GM10266 (cell line): ENCODE measurements around the gene DES.
"Not testable (repeated sequence)": the region's sequence is repeated elsewhere in the genome, so short reads cannot be mapped to it uniquely, and the experiment has no call there.

ENCODE experiments used
- DNase-seq: peaks from one replicate; pipeline ENCODE4 v3.0.0; 2012; ENCODE audit errors: extremely low spot score
- TF ChIP-seq, protein P1 (sequence below): IDR thresholded peaks from 2 replicates; pipeline ENCODE4 v1.5.1; 2012; ENCODE audit warnings: mild to moderate bottlenecking, low read depth; ENCODE audit not compliant: control insufficient read depth, insufficient read depth; ENCODE audit errors: missing control alignments

The DES gene

DNA sequence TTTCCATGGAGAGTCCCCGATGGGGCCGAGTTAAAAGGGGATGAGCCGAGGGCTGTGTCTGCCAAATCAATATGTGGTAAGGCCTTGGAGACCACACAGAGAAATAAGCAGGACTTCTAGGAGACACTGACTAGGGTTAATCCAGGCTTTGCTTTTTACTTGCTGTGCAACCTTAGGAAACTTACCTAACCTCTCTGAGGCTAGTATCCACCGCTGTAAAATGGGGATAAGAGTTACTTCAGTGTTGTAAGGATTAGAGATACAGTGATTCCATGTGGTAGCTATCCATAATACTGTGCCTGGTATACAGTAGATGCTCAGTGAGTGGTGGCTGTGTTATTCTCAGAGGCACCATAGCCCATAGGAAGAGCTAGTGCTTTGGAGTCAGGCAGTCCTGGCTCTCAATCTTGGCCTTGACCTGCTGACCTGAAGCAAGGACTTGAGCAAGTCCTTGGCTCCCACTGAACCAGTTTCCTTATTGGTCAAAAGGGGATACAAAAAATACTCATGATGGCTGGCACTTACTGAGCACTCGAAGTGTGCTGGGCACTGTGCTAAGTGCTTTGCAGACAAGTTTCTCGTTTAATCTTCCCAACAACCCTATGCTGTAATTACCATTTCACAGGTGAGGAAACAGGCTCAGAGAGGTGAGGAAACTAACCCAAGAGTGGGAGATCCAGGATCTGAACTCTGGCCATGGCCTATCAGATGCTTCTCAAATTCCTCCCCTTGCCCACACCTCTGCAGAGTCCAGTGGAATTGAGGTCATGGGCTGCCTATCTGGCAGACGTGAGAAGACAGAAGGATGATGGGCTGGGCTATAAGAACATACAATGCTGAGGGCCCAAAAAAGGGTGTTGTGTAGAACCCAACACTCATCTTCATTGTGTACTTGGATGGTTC is 12.0 kb upstream of the DES start:
- DNase-seq, result no peak
- TF ChIP-seq, protein P1, sequence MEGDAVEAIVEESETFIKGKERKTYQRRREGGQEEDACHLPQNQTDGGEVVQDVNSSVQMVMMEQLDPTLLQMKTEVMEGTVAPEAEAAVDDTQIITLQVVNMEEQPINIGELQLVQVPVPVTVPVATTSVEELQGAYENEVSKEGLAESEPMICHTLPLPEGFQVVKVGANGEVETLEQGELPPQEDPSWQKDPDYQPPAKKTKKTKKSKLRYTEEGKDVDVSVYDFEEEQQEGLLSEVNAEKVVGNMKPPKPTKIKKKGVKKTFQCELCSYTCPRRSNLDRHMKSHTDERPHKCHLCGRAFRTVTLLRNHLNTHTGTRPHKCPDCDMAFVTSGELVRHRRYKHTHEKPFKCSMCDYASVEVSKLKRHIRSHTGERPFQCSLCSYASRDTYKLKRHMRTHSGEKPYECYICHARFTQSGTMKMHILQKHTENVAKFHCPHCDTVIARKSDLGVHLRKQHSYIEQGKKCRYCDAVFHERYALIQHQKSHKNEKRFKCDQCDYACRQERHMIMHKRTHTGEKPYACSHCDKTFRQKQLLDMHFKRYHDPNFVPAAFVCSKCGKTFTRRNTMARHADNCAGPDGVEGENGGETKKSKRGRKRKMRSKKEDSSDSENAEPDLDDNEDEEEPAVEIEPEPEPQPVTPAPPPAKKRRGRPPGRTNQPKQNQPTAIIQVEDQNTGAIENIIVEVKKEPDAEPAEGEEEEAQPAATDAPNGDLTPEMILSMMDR, result no peak

- TF ChIP-seq, protein P1, result no peak
- no peak for DNase-seq
Observed at GRCh38 chr2:219406861-219407230, 11.3 kb upstream of the DES start.

DNA sequence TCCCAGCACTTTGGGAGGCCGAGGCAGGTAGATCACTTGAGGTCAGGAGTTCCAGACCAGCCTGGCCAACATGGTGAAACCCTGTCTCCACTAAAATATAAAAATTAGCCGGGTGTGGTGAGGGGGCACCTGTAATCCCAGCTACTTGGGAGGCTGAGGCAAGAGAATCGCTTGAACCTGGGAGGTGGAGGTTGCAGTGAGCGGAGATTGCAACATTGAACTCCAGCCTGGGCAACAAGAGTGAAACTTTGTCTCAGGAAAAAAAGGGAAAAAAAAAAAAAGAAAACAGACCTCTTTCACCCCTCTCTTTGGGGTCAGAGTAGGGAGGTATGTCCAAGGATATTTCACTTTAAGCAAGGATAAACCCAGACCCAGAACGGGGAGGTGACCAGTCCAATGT is 10.8 kb upstream of the DES start:
- not testable (repeated sequence) for DNase-seq

- TF ChIP-seq, protein P1, result no peak
- no peak for DNase-seq
Observed at GRCh38 chr2:219408204-219408603, 10.0 kb upstream of the DES start.

GRCh38 chr2:219408631-219409030 is 9.5 kb upstream of the DES start:
- DNase-seq, result no peak
- TF ChIP-seq, protein P1, result no peak

GRCh38 chr2:219409619-219410018 is 8.6 kb upstream of the DES start:
- TF ChIP-seq, protein P1, result no peak

GRCh38 chr2:219410390-219410789 is 7.8 kb upstream of the DES start:
- DNase-seq, result no peak
- TF ChIP-seq, protein P1, result no peak

More at GRCh38 chr2:219409619-219410018, 8.6 kb upstream of the DES start:
- DNase-seq, result no peak
